Esophagus muscularis mucosa (tissue), 4 donors: ENCODE results near the gene MED13L. TPM values are rescaled to one million over a fixed set of nuclear protein-coding genes. Genes with fewer than 3 reads are reported as not detected.

ENCODE experiments used
- DNase-seq: peaks from one replicate; pipeline ENCODE4 v3.0.0-alpha.2; 2017; ENCODE audit errors: extremely low spot score
- H3K27ac ChIP-seq, 4 donors: fragments of 200-600 bp; sonication (generic); replicated peaks in 1 of 4; 1 replicate in 3 of 4; 2 replicates in 1 of 4; pipeline ENCODE4 v1.5.1; 2016 to 2019; ENCODE audit warnings: mild to moderate bottlenecking in 1 of 4
- H3K27me3 ChIP-seq, 4 donors: fragments of 200-600 bp; sonication (generic); one replicate each; pipeline versions ENCODE4 v1.5.1 to v1.6.0; 2016 to 2019
- H3K36me3 ChIP-seq, 4 donors: fragments of 200-600 bp; sonication (generic); one replicate each; pipeline ENCODE4 v1.5.1; 2016 to 2019
- H3K4me1 ChIP-seq, 4 donors: fragments of 200-600 bp; sonication (generic); one replicate each; pipeline ENCODE4 v1.5.1; 2016 to 2019
- H3K4me3 ChIP-seq, 4 donors: fragments of 200-600 bp; sonication (generic); 1 replicate in 2 of 4; 2 replicates in 2 of 4; pipeline ENCODE4 v1.5.1; 2016 to 2019; ENCODE audit warnings: mild to moderate bottlenecking in 4 of 4, moderate library complexity in 1 of 4
- H3K9me3 ChIP-seq, 4 donors: fragments of 200-600 bp; sonication (generic); 1 replicate in 3 of 4; 2 replicates in 1 of 4; pipeline ENCODE4 v1.5.1; 2016 to 2019
- EP300 ChIP-seq: sonication (generic); formaldehyde crosslinking; IDR thresholded peaks from one replicate; pipeline ENCODE4 v1.6.1; 2017; ENCODE audit warnings: antibody characterized with exemption
- POLR2A ChIP-seq: fragments of 450-650 bp; IDR thresholded peaks from one replicate; pipeline ENCODE4 v1.6.1; 2017; ENCODE audit warnings: antibody characterized with exemption, moderate library complexity, mild to moderate bottlenecking, low read depth
- POLR2AphosphoS5 ChIP-seq, 2 donors: sonication (generic); formaldehyde crosslinking; IDR thresholded peaks; one replicate each; pipeline ENCODE4 v1.6.1; 2017; ENCODE audit warnings: antibody characterized with exemption in 2 of 2
- WGBS: methylation state at CpG from one replicate; pipeline ENCODE4 v1.1.5; 2018; 5-methylcytosine and 5-hydroxymethylcytosine counted together
- intact Hi-C: fragments of 100-400 bp; cut with DNase I; formaldehyde crosslinking; loops from one replicate; pipeline ENCODE4 v1.15.1; 2023
- total RNA-seq, 4 donors: library from RNA; depleted of rRNA; stranded (reverse); fragments of >200 nt; gene quantifications; one replicate each; pipeline versions ENCODE4 v1.1.0 to v1.2.1, GENCODE V29; 2016
- TF ChIP-seq, protein P1 (sequence below), 3 experiments: fragments of 200-600 bp in 2 of 3; fragments of 450-650 bp in 1 of 3; sonication (generic) in 2 of 3; IDR thresholded peaks; one replicate each; pipeline ENCODE4 v1.5.1; 2017 to 2019; ENCODE audit warnings: antibody characterized with exemption in 3 of 3, mild to moderate bottlenecking in 2 of 3, moderate library complexity in 1 of 3

MED13L gene
- total RNA-seq, 4 donors from 2014 or later: 141 to 350 (median 175) TPM

DNA sequence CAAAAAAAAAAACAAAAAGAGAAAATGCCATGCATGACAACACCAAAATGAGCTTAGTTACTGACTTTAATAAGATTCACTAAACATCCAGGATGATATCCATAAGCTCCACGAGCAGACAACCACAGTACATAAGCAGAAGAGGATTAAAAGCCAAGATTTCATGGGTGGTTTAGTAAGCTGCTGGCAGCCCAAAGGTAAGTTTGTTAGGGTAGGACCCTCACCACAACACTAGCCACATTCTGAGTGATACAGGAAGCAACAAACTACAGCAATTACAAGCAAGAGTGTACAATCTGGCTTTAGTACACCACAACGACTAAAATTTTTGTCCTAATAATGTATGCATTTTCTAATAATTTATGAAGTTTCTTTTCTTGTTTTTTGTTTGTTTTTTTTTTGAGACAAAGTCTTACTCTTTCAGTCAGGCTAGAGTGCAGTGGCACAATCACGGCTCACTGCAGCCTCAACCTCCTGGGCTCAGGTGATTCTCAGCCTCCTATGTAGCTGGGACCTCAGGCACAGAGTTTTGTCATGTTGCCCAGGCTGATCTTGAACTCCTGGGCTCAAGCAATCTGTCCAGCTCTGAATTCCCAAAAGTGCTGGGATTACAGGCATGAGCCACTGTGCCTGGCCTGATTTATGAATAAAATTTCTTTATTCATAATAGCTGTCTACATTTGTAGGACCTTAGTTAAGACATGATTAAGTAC, 221.4 kb downstream of the MED13L start:
- Histone ChIP-seq H3K27ac (no peak overlapping the region), H3K27me3 (no peaks in the 10 kb centered on the region), H3K4me1 (peaks cover 18 to 63% (median 55%) of the 10 kb centered on the region in 4 donors), H3K36me3 (no peaks in the 10 kb centered on the region), H3K9me3 (no peaks in the 10 kb centered on the region), H3K4me3 (no peak overlapping the region)
- TF ChIP-seq EP300: no peak
- TF ChIP-seq POLR2AphosphoS5 (IDR thresholded peaks at IDR 0.05): no peak
- TF ChIP-seq POLR2A: no peak
- TF ChIP-seq, protein P1, sequence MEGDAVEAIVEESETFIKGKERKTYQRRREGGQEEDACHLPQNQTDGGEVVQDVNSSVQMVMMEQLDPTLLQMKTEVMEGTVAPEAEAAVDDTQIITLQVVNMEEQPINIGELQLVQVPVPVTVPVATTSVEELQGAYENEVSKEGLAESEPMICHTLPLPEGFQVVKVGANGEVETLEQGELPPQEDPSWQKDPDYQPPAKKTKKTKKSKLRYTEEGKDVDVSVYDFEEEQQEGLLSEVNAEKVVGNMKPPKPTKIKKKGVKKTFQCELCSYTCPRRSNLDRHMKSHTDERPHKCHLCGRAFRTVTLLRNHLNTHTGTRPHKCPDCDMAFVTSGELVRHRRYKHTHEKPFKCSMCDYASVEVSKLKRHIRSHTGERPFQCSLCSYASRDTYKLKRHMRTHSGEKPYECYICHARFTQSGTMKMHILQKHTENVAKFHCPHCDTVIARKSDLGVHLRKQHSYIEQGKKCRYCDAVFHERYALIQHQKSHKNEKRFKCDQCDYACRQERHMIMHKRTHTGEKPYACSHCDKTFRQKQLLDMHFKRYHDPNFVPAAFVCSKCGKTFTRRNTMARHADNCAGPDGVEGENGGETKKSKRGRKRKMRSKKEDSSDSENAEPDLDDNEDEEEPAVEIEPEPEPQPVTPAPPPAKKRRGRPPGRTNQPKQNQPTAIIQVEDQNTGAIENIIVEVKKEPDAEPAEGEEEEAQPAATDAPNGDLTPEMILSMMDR (IDR thresholded peaks at IDR 0.05): no peak
- intact Hi-C loops: no loop called here
- DNase-seq: no peak
- 91% methylated on average over 3 of the region's 3 CpGs for WGBS

DNA sequence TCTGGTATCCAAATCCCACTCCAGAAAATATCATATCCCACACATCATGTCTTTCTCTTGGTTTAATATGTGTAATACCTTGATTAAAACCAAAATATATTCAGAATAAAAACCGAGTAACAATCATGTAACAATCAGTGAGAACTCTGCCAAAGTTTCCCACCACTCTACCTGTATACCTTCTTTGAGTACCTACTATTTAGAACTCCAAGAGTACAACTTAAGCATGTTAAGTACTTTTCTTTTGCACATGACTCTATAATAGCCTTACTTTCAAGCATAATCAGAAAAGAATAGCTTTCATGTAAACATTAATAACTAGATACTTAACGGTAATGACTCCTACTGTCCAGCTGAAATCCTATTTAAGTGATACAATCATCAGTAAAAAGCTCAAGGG, 223.2 kb downstream of the MED13L start:
- TF ChIP-seq, protein P1 (IDR thresholded peaks at IDR 0.05): no peak
- TF ChIP-seq EP300 (no peak), POLR2A (no peak), POLR2AphosphoS5 (IDR thresholded peaks at IDR 0.05) (no peak)
- peaks cover 32 to 68% (median 64%) of the 10 kb centered on the region in 4 donors for H3K4me1 ChIP-seq
- 78% methylated on average over 2 of the region's 2 CpGs for WGBS
- no peaks in the 10 kb centered on the region for H3K9me3 ChIP-seq
- intact Hi-C loops: no loop called here
- no peaks in the 10 kb centered on the region for H3K36me3 ChIP-seq
- no peak overlapping the region for H3K27ac ChIP-seq
- DNase-seq: no peak
- no peaks in the 10 kb centered on the region for H3K27me3 ChIP-seq
- H3K4me3 ChIP-seq: no peak overlapping the region

DNA sequence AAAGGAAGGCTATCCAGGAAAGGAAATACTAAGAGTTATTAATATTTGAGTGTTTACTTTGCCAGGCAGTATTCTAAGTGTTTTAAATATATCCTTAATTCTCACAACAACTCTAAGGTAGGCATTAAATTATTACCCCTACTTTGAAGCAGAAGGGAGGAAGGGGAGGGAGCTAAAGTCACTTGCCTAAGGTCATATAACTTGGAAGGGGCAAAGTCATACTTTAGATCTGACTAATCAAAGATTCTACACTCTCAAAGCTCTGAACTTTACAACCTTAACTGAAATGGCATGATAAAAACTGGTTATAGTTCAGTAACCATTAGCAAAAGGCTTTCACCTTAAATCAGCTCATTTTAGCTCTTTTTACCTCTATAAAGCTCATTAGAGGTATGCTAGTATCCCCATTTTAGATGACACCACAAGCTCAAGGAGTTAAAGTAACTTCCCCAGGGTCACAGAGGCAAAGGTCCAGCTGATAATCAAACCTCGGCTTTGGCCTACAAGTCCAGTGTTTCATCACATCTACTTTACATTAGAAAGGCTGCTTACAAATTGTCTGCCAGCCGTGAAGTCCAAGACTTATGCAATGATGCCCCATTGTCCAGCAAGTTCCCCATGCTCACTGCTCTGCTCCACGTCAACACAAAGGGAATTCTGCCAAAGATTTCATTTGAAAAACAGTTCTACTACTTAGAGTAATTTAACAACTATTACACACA, 223.9 kb downstream of the MED13L start:
- no peak for DNase-seq
- no peaks in the 10 kb centered on the region for H3K36me3 ChIP-seq
- H3K9me3 ChIP-seq: no peaks in the 10 kb centered on the region
- H3K4me3 ChIP-seq: no peak overlapping the region
- TF ChIP-seq EP300 (no peak), POLR2A (no peak), POLR2AphosphoS5 (IDR thresholded peaks at IDR 0.05) (peak; percentile 32 to 54)
- TF ChIP-seq, protein P1 (IDR thresholded peaks at IDR 0.05): no peak
- intact Hi-C loops: no loop called here
- H3K27ac ChIP-seq: peak overlapping the region; percentile 17 to 32 (median 24)
- peaks cover 36 to 74% (median 70%) of the 10 kb centered on the region in 4 donors for H3K4me1 ChIP-seq
- no peaks in the 10 kb centered on the region for H3K27me3 ChIP-seq
- WGBS: 38% methylated on average over 3 of the region's 3 CpGs

DNA sequence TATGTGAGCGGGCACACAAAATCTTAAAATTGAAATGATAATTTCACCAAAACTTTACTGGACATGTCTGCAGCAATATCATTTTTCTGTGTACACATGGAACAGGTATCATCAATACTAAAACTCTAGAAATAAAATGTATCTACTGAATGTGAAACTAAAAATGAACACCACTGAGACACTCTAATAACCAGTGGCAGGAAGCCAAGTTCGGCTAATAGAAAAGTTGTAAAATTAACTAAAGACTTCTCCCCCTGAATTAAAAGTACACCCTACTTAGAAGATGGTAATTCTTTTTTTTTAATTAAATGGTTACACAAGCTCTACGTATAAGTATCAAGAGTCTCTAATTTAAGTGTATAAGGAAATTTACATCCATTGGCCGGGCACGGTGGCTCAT, 227.2 kb downstream of the MED13L start:
- WGBS: 73% methylated on average over 5 of the region's 5 CpGs
- no peak for TF ChIP-seq POLR2AphosphoS5 (IDR thresholded peaks at IDR 0.05)
- TF ChIP-seq EP300: no peak
- TF ChIP-seq, protein P1 (IDR thresholded peaks at IDR 0.05): no peak
- no peak for TF ChIP-seq POLR2A
- Histone ChIP-seq H3K4me1 (peaks cover 50 to 77% (median 66%) of the 10 kb centered on the region in 4 donors), H3K4me3 (no peak overlapping the region), H3K9me3 (no peaks in the 10 kb centered on the region), H3K27ac (no peak overlapping the region), H3K36me3 (no peaks in the 10 kb centered on the region), H3K27me3 (no peaks in the 10 kb centered on the region)
- no peak for DNase-seq
- intact Hi-C loops: no loop called here
